HG02763 (cell line): ENCODE results near the gene KPNA6.
"Not testable (repeated sequence)": the region's sequence is repeated elsewhere in the genome, so short reads cannot be mapped to it uniquely, and the experiment has no call there.

Experiments used
- ATAC-seq: cut with Tn5 transposase; IDR thresholded peaks from one replicate; pipeline ENCODE4 v1.9.1; 2021; ENCODE audit warnings: mild to moderate bottlenecking, moderate library complexity; ENCODE audit not compliant: unreplicated experiment

The KPNA6 gene

GRCh38 chr1:32138965-32139364, 31.1 kb downstream of the KPNA6 start:
- no peak for ATAC-seq

DNA sequence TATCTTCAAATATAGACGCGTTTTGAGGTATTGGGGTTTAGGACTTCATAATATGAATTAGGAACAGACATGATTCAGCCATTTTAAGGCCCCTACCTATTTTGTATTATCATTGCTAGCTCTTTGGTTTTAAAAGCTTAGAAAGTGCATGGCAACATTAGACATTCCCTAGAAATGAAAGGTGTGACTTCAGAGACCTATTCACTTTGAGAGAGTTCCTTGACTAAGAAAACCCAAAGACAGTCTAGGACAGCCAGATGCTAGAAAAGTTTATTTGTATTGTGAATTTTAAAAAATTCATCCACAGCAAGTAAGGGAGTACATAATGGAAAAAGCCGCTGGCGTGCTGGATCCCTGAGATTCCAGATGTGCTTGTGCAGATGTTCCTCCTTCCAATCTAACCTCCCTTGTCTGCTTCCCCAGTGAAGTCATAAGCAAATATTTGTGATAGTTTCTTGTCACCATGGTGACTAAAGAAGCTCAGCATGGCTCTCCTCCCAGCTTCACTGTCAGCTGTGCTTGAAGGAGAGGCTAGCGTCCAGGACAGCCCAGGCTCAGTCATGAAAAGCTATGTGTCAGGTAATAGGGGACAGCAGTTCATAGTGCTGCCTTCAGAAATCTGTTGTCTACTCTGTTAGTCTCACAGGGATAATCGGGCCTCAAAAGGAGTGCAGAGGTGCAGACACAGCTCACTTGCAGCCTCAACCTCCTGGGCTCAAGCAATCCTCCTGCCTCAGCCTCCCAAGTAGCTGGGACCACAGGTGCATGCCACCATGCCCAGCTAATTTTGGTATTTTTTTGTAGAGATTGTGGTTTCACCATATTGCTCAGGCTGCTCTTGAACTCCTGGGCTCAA, 34.8 kb downstream of the KPNA6 start:
- no peak for ATAC-seq

GRCh38 chr1:32143302-32143695, 35.4 kb downstream of the KPNA6 start:
- ATAC-seq, result not testable (repeated sequence)

GRCh38 chr1:32144033-32144432, 36.2 kb downstream of the KPNA6 start:
- no peak for ATAC-seq

DNA sequence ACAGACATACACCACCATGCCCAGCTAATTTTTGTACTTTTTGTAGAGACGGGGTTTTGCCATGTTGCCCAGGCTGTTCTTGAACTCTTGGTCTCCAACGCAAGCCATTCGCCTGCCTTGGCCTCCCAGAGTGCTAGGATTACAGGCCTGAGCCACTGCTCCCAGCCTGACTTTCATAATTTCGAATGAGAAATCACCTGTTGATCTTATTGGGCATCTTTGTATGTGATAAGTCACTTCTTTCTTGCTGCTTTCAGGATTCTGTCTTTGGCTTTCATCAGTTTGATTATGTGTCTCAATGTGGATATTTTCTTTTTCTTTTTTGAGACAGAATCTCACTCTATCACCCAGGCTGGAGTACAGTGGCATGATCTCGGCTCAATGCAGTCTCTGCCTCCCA, 39.9 kb downstream of the KPNA6 start:
- ATAC-seq, result not testable (repeated sequence)

GRCh38 chr1:32150847-32151246, 43.0 kb downstream of the KPNA6 start:
- ATAC-seq, result no peak

DNA sequence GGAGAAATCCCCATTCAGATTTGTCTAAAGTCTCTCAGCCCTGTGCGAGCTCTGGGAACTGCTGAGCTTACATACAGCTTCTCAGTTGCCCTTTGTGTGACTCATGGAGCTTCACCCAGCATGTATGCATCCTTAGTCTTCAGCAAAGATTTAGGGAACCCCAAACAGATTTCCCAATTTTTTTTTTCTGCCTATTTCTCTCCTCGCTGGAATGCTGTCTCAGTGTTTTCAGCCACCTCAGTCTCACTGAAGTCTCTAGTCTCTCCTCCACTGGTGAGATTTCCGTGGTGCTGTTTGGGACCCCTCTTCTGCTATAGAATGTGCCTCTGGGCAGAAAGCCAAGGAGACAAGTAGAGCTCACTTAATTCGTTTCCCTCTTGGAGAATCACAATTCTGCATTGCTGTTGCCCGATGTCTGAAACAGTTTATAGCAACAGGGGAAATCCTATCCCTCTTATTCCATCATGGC, 43.5 kb downstream of the KPNA6 start:
- no peak for ATAC-seq

DNA sequence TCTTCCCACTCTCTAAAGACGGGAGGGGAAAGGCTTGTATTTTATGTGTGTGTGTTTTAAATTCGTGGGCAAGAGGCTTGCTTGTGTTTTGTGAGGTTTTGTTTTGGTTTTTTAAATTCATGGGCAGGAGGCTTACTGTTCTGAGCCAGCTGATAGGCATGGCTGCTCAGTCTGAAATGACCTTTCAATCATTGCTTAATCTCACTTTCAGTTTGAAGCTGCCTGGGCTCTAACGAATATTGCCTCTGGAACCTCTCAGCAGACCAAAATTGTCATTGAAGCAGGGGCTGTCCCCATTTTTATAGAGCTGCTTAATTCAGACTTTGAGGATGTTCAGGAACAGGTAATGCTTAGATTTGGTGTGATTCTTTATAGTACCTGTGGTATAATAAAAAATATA, 51.3 kb downstream of the KPNA6 start:
- no peak for ATAC-seq

DNA sequence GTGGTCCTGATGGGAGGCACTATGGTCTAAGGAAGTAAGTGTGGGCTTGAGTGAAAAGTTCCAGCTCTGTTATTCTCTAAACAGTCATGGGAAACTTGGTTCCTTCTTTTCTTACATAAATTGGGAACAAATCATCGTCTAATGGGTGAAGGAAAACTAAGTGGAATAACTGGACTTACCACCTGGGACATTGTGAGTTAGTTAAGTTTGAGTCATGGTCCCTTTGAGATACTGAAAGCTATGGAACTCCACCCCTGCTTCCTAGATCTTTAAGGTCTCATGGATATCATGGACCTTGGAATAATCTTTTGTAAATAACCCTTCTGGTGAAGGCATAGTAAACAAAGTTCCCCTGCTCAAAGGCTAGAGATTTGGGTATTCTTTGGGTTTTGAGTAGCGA, 55.5 kb downstream of the KPNA6 start:
- ATAC-seq, result no peak

DNA sequence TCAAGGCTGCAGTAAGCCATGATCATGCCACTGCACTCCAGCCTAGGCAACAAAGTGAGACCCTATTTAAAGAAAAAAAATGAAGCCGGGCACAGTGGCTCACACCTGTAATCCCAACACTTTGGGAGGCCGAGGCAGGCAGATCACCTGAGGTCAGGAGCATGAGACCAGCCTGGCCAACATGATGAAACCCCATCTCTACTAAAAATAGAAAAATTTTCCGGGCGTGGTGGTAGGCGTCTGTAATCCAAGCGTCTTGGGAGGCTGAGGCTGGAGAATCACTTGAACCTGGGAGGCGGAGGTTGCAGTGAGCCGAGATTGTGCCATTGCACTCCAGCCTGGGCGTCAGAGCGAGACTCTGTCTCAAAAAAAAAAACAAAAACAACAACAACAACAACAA, 57.8 kb downstream of the KPNA6 start:
- not testable (repeated sequence) for ATAC-seq

- ATAC-seq, result no peak
These were observed 63.1 kb downstream of the KPNA6 start for GRCh38 chr1:32170991-32171390.

DNA sequence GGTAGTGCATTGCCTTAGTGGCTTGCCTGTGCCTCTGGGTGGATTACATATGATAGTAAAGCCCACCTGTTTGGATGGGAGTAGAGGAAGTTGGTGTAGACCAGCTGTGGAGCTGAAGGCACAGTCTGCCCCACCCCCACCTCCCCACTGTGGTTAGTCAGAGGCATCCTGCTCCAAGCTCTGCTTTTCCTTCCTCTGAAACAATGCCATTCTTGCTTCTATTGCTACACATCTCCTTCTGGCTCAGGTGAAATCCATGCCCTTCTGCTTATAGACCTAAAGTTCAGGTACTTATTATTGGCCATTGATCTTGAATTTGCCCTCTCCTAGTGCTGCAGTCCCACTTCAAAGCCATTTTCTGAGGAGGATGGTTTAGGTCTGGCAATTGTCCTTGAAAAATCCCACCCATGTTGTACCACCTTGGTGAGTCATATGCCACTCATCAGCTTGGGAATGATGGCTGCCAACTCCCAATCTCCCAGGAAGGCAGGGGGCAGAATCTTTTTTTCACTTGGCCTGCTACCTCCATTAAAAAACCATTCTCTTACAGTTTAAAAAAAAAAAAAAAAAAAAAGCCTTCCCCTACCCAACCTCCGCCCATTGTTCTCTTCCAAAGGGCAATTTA, 64.9 kb downstream of the KPNA6 start:
- no peak for ATAC-seq

DNA sequence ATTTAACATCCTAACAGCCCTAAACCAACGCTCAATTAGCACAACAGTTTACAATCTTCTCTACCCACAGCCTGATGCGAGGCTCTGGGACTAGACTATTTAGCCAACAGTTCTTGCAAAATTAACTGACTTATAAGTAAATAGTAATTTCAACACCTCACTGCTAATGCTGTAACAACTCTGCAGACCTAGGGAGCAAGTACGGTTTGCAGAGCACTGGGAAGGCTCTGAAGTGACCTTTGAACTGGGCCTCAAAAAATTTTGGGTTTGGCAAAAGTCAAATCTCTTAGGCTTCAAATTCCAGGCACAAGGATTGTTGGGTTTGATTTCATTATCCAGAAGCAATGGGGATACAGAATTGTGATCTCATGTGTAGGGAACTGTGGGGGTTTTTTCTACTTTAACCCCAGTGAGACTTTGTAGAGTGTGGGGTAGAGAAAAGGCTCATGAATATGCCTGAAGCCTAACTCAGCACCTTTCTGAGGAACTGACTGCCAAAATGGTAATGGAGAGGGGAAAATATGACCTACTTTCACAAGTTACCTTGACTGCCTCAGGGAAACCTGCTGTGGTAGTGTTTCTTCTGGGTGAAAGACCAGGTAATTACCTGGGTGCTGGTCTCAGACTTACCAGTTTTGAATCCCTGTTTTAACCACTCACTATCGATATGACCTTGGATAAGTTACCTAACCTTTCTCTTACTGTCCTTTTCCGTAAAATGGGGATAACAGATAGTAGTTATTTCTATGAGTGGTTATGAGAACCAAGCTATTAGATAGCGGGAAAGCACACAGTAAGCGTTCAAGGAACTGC, 70.7 kb downstream of the KPNA6 start:
- no peak for ATAC-seq

DNA sequence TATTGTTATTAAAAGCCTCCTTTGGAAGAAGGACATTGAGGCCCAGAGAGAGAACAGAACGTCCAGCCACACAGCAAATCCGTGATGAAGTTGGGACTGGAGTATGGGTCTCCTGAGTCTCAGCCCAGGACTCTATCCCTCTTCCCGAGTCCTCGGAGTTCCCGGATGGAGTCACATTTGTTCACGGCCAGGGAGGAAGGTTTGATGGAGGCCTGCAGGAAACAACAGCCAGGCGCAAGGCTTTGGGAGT, 71.3 kb downstream of the KPNA6 start:
- no peak for ATAC-seq

DNA sequence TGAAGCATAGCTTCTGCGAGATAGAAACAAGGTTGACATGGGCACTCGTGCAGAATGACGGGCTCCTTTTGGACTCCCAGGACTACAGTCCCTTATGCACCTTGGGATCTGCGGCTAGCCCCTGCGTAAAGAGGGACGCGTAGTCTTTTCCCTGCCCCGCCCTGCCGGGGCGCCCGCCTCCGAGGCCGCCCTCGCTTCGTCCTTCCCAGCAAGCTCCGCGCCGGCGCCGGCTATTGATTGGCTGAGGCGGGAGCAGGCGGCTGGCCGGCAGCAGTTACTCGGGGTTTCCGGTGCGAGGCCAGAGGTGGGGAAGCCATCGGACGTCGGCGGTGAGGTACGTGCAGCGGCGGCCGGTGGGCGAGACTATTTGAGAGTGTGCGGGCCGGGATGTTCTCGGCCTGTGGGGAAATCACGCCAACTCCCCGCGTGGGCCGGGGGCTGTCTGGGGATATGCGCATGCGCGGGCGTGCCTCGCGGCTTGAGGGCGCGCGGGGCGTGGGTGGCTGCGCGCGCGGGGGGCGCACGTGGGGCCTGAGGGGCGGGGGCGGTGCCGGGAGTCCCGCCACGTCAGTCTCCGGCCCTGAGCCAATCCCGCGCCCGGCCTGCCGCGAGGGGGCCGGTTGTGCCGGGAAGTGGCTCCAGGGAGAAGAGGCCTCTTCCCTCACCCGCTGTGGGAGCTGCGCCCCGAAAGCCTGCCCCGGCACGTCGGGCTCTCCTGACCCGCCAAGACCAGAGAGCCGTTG, 71.8 kb downstream of the KPNA6 start, which contains the start of gene TXLNA:
Gene TXLNA (plus strand): TSS at position 233 of the 743 bp plus-strand sequence. CDS start 671 bp downstream, outside the sequence.
- ATAC-seq, result peak; percentile 75

- no peak for ATAC-seq
These were observed 72.6 kb downstream of the KPNA6 start for GRCh38 chr1:32180186-32181060.

GRCh38 chr1:32181065-32181464, 73.2 kb downstream of the KPNA6 start:
- ATAC-seq, result no peak

- no peak for ATAC-seq
These were observed 73.7 kb downstream of the KPNA6 start for GRCh38 chr1:32181563-32181962.

- no peak for ATAC-seq
These were observed 74.2 kb downstream of the KPNA6 start for GRCh38 chr1:32182060-32182459.

DNA sequence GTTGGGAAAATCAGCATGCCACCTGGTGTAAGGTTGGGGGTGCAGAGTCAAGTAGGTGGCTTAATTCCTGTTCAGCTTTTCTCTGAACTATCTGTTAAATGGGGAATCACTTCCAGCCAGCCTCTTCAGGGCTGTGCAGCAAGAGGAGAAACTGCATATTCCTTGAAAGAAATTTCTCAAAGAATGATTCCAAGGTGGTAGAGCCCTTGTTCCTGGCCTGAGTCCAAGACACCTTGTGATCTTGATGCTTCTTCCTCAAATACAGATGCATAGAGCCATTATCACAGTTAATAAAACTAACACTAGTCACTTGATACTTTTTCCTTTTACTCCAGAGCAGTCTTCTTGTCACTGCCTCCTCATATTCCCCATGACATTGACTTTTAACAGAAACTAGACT, 76.8 kb downstream of the KPNA6 start:
- ATAC-seq, result no peak
